ENCODE data around the gene NIP7. TPM values are rescaled to one million over a fixed set of nuclear protein-coding genes. Genes with fewer than 3 reads are reported as not detected.
"Not testable (repeated sequence)": the region's sequence is repeated elsewhere in the genome, so short reads cannot be mapped to it uniquely, and the experiment has no call there.

NIP7 gene
- 10 to 100 TPM; 70.1 to 73.2 TPM for total RNA-seq

GRCh38 chr16:69339289-69340094 is at the start of gene NIP7, which contains the start of gene COG8:
Gene NIP7, plus strand, starts transcription at chr16:69339772. Its CDS starts 58 bp downstream, at chr16:69339830.
Gene COG8, minus strand, starts transcription at chr16:69339564. Its CDS starts 12 bp downstream, at chr16:69339552.
- Mint-ChIP-seq H3K4me1 (peaks cover 34% of the 10 kb centered on the region), H3K27ac (peak within 1 kb of the TSS; percentile 96), H3K36me3 (peaks cover 33% of the 10 kb centered on the region), H3K27me3 (no peaks in the 10 kb centered on the region), H3K4me3 (peak within 1 kb of the TSS; percentile 96), H3K9me3 (no peaks in the 10 kb centered on the region)
- peak; percentile 91 for DNase-seq

DNA sequence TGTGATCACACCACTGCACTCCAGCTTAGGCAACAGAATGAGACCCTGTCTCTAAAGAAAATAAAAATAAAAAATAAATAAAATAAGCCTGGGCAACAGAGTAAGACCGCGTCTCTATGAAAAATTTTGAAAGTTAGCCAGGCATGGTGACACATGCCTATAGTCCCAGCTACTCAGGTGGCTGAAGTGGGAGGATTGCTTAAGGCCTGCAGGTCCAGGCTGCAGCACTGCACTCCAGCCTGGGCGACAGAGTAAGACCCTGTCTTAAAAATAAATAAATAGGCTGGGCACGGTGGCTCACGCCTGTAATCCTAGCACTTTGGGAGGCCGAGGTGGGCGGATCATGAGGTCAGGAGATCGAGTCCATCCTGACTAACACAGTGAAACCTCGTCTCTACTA is 47.9 kb upstream of the NIP7 start:
- DNase-seq, H3K4me3 Mint-ChIP-seq, H3K9me3 Mint-ChIP-seq, H3K27me3 Mint-ChIP-seq, H3K4me1 Mint-ChIP-seq, H3K36me3 Mint-ChIP-seq, H3K27ac Mint-ChIP-seq: not testable (repeated sequence)

GRCh38 chr16:69293401-69293800 is 46.2 kb upstream of the NIP7 start:
- no peaks in the 10 kb centered on the region for H3K36me3 Mint-ChIP-seq
- H3K9me3 Mint-ChIP-seq, result no peaks in the 10 kb centered on the region
- no peaks in the 10 kb centered on the region for H3K27me3 Mint-ChIP-seq
- H3K4me1 Mint-ChIP-seq, result no peaks in the 10 kb centered on the region
- H3K27ac Mint-ChIP-seq, result no peak overlapping the region
- H3K4me3 Mint-ChIP-seq, result no peak overlapping the region
- DNase-seq, result no peak

DNA sequence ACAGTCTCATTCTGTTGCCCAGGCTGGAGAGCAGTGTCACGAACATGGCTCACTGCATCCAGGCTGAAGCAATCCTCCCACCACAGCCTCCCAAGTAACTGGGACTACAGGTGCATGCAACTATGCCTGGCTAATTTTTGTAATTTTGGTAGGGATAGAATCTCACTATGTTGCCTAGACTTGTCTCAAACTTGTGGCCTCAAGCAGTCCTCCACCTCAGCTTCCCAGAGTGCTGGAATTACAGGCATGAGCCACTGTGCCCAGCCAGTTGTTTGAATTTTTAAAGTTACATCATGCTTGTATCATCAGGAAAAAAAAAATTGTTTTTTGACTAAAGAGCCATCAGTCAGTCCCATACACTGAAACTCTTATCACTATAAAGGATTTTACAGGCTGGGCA is 45.5 kb upstream of the NIP7 start:
- Mint-ChIP-seq H3K9me3 (no peaks in the 10 kb centered on the region), H3K4me3 (no peak overlapping the region), H3K27me3 (no peaks in the 10 kb centered on the region), H3K4me1 (no peaks in the 10 kb centered on the region), H3K27ac (no peak overlapping the region), H3K36me3 (no peaks in the 10 kb centered on the region)
- DNase-seq, result no peak

DNA sequence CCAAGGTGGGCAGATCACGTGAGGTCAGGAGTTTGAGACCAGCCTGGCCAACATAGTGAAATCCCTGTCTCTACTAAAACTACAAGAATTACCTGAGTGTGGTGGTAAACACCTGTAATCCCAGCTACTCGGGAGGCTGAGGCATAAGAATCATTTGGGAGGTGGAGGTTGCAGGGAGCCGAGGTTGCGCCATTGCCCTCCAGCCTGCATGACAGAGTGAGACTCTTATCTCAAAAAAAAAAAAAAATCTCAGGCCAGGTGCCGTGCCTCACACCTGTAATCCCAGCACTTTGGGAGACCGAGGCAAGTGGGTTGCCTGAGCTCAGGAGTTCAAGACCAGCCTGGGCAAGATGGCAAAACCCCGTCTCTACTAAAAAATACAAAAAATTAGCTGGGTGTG is 42.8 kb upstream of the NIP7 start:
- H3K4me1 Mint-ChIP-seq, H3K36me3 Mint-ChIP-seq, H3K4me3 Mint-ChIP-seq, H3K27me3 Mint-ChIP-seq, DNase-seq, H3K9me3 Mint-ChIP-seq, H3K27ac Mint-ChIP-seq: not testable (repeated sequence)

GRCh38 chr16:69298261-69298660 is 41.3 kb upstream of the NIP7 start:
- DNase-seq, result no peak
- H3K27ac Mint-ChIP-seq, result no peak overlapping the region
- H3K27me3 Mint-ChIP-seq, result no peaks in the 10 kb centered on the region
- H3K4me1 Mint-ChIP-seq, result no peaks in the 10 kb centered on the region
- no peak overlapping the region for H3K4me3 Mint-ChIP-seq
- H3K36me3 Mint-ChIP-seq, result peaks cover 3% of the 10 kb centered on the region
- no peaks in the 10 kb centered on the region for H3K9me3 Mint-ChIP-seq

DNA sequence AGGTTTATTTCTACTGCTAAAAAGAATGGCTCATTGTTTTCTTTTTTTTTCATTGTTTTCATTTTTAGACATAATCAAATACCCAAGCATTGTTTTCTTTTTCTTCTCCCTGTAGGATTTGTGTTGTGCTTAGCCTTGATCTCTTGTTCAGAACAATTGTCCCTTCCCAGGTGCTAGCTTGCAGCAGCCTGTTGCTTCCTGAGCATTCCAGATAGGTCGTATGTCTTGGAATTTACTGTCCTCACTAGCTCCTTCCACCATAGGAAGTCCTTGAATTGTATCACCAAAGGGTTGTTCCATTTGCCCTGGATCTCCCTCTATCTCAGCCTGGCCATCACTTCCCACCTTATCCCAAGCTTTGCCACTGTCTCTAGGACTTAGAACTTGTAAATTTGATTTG is 38.4 kb upstream of the NIP7 start:
- no peak overlapping the region for H3K27ac Mint-ChIP-seq
- no peaks in the 10 kb centered on the region for H3K9me3 Mint-ChIP-seq
- peaks cover 3% of the 10 kb centered on the region for H3K36me3 Mint-ChIP-seq
- no peaks in the 10 kb centered on the region for H3K4me1 Mint-ChIP-seq
- no peak overlapping the region for H3K4me3 Mint-ChIP-seq
- H3K27me3 Mint-ChIP-seq, result no peaks in the 10 kb centered on the region
- DNase-seq, result no peak

GRCh38 chr16:69301861-69302260 is 37.7 kb upstream of the NIP7 start:
- H3K9me3 Mint-ChIP-seq, result no peaks in the 10 kb centered on the region
- no peak overlapping the region for H3K27ac Mint-ChIP-seq
- no peak for DNase-seq
- no peaks in the 10 kb centered on the region for H3K27me3 Mint-ChIP-seq
- peaks cover 3% of the 10 kb centered on the region for H3K36me3 Mint-ChIP-seq
- H3K4me1 Mint-ChIP-seq, result no peaks in the 10 kb centered on the region
- H3K4me3 Mint-ChIP-seq, result no peak overlapping the region

DNA sequence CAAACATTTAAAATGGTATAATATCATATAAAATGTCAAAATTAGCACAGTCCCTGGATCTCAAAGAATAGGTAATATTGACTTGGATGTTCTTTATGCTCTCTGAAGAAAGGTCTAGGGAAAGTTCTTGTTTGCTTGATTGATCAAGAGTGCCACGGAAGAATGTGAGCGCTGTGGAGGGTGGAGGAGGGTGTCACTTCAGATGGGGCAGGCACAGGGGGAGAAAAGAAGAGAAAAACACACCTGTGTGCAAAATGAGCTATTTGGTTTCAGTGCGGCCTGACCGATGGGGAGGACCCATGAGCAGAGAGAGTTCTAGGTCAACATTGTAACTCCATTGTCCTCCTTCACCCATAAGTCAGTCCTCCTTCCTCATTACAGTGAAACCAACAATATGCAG is 37.3 kb upstream of the NIP7 start:
- no peaks in the 10 kb centered on the region for H3K9me3 Mint-ChIP-seq
- no peak overlapping the region for H3K4me3 Mint-ChIP-seq
- H3K4me1 Mint-ChIP-seq, result no peaks in the 10 kb centered on the region
- no peaks in the 10 kb centered on the region for H3K27me3 Mint-ChIP-seq
- H3K36me3 Mint-ChIP-seq, result peaks cover 3% of the 10 kb centered on the region
- DNase-seq, result no peak
- H3K27ac Mint-ChIP-seq, result no peak overlapping the region

DNA sequence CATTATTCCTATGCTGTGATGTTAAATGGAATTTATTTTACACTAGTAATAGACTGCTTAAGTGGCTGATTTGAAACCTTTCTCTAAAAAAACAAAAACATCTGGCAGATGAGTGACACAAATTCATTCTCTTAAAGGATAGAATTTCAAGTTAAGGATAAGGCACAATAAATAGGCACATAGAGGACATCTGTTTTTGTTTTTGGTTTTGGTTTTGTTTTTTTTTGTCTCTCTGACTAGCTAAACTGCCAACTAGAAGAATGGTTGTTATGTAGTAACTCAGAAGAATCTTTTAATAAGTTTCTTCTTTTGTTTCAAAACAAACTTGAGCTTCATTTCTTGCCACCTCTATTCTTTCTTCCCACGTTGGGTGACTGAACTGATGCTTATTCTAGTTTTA is 33.5 kb upstream of the NIP7 start:
- Mint-ChIP-seq H3K27ac (no peak overlapping the region), H3K36me3 (no peaks in the 10 kb centered on the region), H3K4me1 (peaks cover 6% of the 10 kb centered on the region), H3K4me3 (no peak overlapping the region), H3K27me3 (no peaks in the 10 kb centered on the region), H3K9me3 (no peaks in the 10 kb centered on the region)
- no peak for DNase-seq

DNA sequence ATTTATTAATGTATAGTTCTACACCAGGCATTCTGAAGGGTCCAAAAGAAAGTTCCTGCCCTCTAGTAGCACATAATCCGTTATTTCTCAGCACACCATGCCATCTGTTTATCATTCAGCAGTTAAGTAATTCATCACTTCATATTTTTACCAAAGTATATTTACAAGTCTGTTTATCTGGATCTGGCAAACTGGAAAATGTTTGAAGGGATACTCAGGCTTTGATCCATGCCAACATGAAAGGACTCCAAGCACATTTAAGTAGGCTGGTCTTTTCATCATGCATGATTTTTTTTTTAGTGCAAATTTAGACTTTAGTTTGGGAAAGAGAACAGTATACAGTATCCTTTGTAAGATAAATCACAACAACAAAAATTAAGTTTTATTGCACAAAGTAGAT is 32.5 kb upstream of the NIP7 start:
- no peaks in the 10 kb centered on the region for H3K27me3 Mint-ChIP-seq
- H3K4me3 Mint-ChIP-seq, result no peak overlapping the region
- H3K27ac Mint-ChIP-seq, result no peak overlapping the region
- H3K36me3 Mint-ChIP-seq, result peaks cover 4% of the 10 kb centered on the region
- H3K9me3 Mint-ChIP-seq, result no peaks in the 10 kb centered on the region
- no peak for DNase-seq
- H3K4me1 Mint-ChIP-seq, result peaks cover 8% of the 10 kb centered on the region

- Mint-ChIP-seq H3K4me3 (no peak overlapping the region), H3K27me3 (no peaks in the 10 kb centered on the region), H3K9me3 (no peaks in the 10 kb centered on the region), H3K4me1 (peaks cover 11% of the 10 kb centered on the region), H3K36me3 (peaks cover 6% of the 10 kb centered on the region), H3K27ac (no peak overlapping the region)
- DNase-seq, result no peak
Measured at GRCh38 chr16:69307856-69308255, 31.7 kb upstream of the NIP7 start.

DNA sequence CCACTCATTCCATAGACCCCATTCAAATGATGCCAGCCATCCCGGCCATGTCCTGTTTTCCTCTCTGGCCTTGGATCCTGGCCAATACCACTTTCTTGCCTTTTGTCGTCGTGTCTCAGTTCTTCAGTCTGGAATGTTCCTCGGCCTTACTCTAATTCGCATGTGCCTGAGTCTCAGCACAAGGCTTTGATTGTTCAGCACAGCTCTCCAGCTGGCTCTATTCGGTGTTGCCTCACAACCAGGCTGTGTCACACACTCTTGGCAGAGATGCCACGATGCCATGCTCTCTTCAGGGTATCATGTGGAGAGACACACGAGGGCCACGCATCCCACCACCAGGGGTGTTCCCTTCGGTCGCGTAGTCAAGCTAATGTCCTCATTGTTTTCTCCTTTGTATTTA is 30.3 kb upstream of the NIP7 start:
- no peak overlapping the region for H3K4me3 Mint-ChIP-seq
- DNase-seq, result no peak
- H3K27me3 Mint-ChIP-seq, result no peaks in the 10 kb centered on the region
- no peaks in the 10 kb centered on the region for H3K9me3 Mint-ChIP-seq
- no peak overlapping the region for H3K27ac Mint-ChIP-seq
- H3K36me3 Mint-ChIP-seq, result peaks cover 13% of the 10 kb centered on the region
- H3K4me1 Mint-ChIP-seq, result peaks cover 19% of the 10 kb centered on the region

DNA sequence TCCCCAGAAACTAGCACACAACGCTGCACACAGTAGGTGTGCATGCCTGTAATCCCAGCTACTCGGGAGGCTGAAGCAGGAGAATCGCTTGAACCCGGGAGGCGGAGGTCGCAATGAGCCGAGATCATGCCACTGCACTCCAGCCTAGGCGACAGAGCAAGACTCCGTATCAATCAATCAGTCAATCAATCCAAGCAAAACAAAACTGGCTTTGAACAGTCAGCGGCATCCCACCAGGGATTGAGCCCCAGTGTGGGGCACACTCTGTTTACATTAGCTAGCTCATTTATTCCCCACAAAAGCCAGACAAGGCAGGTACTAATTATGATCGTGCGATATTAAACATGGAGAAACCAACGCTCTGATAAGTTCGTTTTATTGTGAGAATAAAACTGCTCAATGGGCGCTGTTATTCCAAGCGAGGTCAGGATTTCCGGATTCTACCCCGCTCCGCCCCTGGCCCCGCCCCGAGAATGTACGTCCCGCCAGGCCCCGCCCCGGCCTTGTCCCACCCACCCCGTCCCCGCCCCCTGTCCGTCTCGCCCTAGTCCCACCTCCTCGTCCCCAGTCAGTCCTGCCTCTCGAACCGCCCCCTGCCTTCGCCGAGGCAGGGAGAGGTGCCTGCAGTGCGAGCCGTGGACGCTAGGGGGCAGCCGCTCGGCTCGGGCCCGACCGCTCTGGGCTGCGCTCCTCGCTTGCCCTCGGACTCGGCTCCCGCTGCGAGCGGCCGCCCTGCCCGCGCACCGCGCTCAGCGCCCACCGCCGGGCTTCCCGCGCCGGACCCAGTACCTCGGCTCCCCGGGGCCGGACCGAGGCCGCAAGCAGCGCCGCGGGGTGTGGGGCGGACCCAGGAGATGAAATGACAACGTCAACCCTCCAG is 28.7 kb upstream of the NIP7 start, which contains the start of gene VPS4A:
VPS4A (plus strand) TSS at position 698 of the 880 bp plus-strand sequence; CDS start at position 860, 162 bp downstream.
- Mint-ChIP-seq H3K4me3 (peak within 1 kb of the TSS; percentile 100), H3K4me1 (peaks cover 19% of the 10 kb centered on the region), H3K27ac (peak within 1 kb of the TSS; percentile 98), H3K36me3 (peaks cover 13% of the 10 kb centered on the region), H3K9me3 (no peaks in the 10 kb centered on the region), H3K27me3 (no peaks in the 10 kb centered on the region)
- peak; percentile 99 for DNase-seq

All from activated naive CD8-positive, alpha-beta T cell treated with anti-CD3 and anti-CD28 coated beads for 36 hours (primary cell).